Body of pancreas (tissue), 4 donors: ENCODE measurements around the gene FAM13B. TPM values are rescaled to one million over a fixed set of nuclear protein-coding genes. Genes with fewer than 3 reads are reported as not detected.
"Not testable (repeated sequence)": the region's sequence is repeated elsewhere in the genome, so short reads cannot be mapped to it uniquely, and the experiment has no call there.

ENCODE experiments used
- ATAC-seq: fragments of 150-250 bp; one replicate; pipeline ENCODE4 v1.9.1; 2016
- DNase-seq, 4 donors: peaks; one replicate each; pipeline ENCODE4 v3.0.0-alpha.2; 2019
- H3K27ac ChIP-seq, 4 donors: fragments of 200-600 bp; sonication (generic); 1 replicate in 3 of 4; 2 replicates in 1 of 4; pipeline versions ENCODE4 v1.5.1 to v1.6.1; 2016 to 2019; ENCODE audit warnings: mild to moderate bottlenecking in 1 of 4, mixed read lengths in 1 of 4, moderate library complexity in 1 of 4
- H3K27me3 ChIP-seq, 2 donors: fragments of 200-600 bp; sonication (generic); one replicate each; pipeline ENCODE4 v1.6.0; 2016; ENCODE audit warnings: mild to moderate bottlenecking in 1 of 2
- H3K36me3 ChIP-seq, 2 donors: fragments of 200-600 bp; sonication (generic); replicated peaks in 1 of 2; 2 replicates each; pipeline ENCODE4 v1.5.1; 2016; ENCODE audit warnings: low read depth in 2 of 2; ENCODE audit not compliant: insufficient read depth in 1 of 2
- H3K4me1 ChIP-seq: fragments of 200-600 bp; sonication (generic); one replicate; pipeline ENCODE4 v1.6.0; 2016
- H3K4me3 ChIP-seq, 2 donors: fragments of 200-600 bp; sonication (generic); 1 replicate in 1 of 2; 2 replicates in 1 of 2; pipeline ENCODE4 v1.5.1; 2016 to 2019
- H3K9me3 ChIP-seq, 3 donors: fragments of 200-600 bp; sonication (generic); 1 replicate in 2 of 3; 2 replicates in 1 of 3; pipeline ENCODE4 v1.5.1; 2016
- CTCF ChIP-seq, 7 experiments: fragments of 450-650 bp in 4 of 7; fragments of 200-600 bp in 3 of 7; sonication (generic) in 3 of 7; IDR thresholded peaks; one replicate each; pipeline ENCODE4 v1.5.1; 2016 to 2019; ENCODE audit warnings: antibody characterized with exemption in 7 of 7
- POLR2A ChIP-seq, 3 donors: fragments of 450-650 bp; IDR thresholded peaks; one replicate each; pipeline ENCODE4 v1.6.1; 2016; ENCODE audit warnings: antibody characterized with exemption in 3 of 3, mild to moderate bottlenecking in 2 of 3
- WGBS, 2 donors: methylation state at CpG; one replicate each; pipeline ENCODE4 v1.1.5; 2017; 5-methylcytosine and 5-hydroxymethylcytosine counted together
- intact Hi-C: fragments of 100-400 bp; cut with DNase I; formaldehyde crosslinking; loops from one replicate; pipeline ENCODE4 v1.15.1; 2023
- total RNA-seq, 2 donors: library from RNA; depleted of rRNA; stranded (reverse); fragments of >200 nt; gene quantifications; one replicate each; pipeline ENCODE4 v1.1.0, GENCODE V29; 2016

FAM13B gene
- 10 to 100 TPM; 25.9 to 53.7 TPM for total RNA-seq

- H3K4me1 ChIP-seq = peaks cover 41% of the 10 kb centered on the region
- H3K27ac ChIP-seq = peak within 1 kb of the TSS; percentile 94 to 100 (median 98)
- intact Hi-C loops = loop anchor here (10.0 kb wide), 1 partner anchor 268 kb away; no protein-coding TSS in a partner anchor
These were observed at the start of gene FAM13B for GRCh38 chr5:138032572-138033385. TSS of gene FAM13B (minus strand) at chr5:138033079. CDS start at chr5:138019111, 13,968 bp downstream.

GRCh38 chr5:138082033-138082432 is 49.2 kb upstream of the FAM13B start:
- 80 to 82% methylated on average over 4 of the region's 4 CpGs for WGBS, 2 donors
- no peaks in the 10 kb centered on the region for H3K4me1 ChIP-seq
- DNase-seq (no peak), ATAC-seq (no peak)
- no peak for TF ChIP-seq CTCF (IDR thresholded peaks at IDR 0.05)
- no peak for TF ChIP-seq POLR2A (IDR thresholded peaks at IDR 0.05)
- H3K9me3 ChIP-seq = no peaks in the 10 kb centered on the region
- H3K4me3 ChIP-seq = no peak overlapping the region
- no peaks in the 10 kb centered on the region for H3K27me3 ChIP-seq
- H3K36me3 ChIP-seq = no peaks in the 10 kb centered on the region
- intact Hi-C loops = no loop called here
- no peak overlapping the region for H3K27ac ChIP-seq

More at GRCh38 chr5:138032572-138033385, at the start of gene FAM13B:
- H3K36me3 ChIP-seq = no peaks in the 10 kb centered on the region
- WGBS, 2 donors = 0 to 2% methylated on average over 10 to 53 of the region's 81 CpGs
- H3K27me3 ChIP-seq = no peaks in the 10 kb centered on the region
- H3K9me3 ChIP-seq = no peaks in the 10 kb centered on the region
- peak; percentile 89 for ATAC-seq
- peak within 1 kb of the TSS; percentile 88 to 97 for H3K4me3 ChIP-seq
- TF ChIP-seq CTCF (IDR thresholded peaks at IDR 0.05) (peak in 2 of 7 experiments; percentile 12 to 30), POLR2A (IDR thresholded peaks at IDR 0.05) (peak; percentile 61 to 94 (median 88))
- peak; percentile 76 to 81 (median 80) for DNase-seq

GRCh38 chr5:138078006-138078643 is 45.2 kb upstream of the FAM13B start:
- no peak overlapping the region for H3K4me3 ChIP-seq
- no peaks in the 10 kb centered on the region for H3K4me1 ChIP-seq
- H3K27ac ChIP-seq = no peak overlapping the region
- no peak for DNase-seq
- H3K36me3 ChIP-seq = no peaks in the 10 kb centered on the region
- 22 to 44% methylated on average over 1 of the region's 1 CpG for WGBS, 2 donors
- H3K9me3 ChIP-seq = no peaks in the 10 kb centered on the region
- intact Hi-C loops = no loop called here
- TF ChIP-seq POLR2A (IDR thresholded peaks at IDR 0.05) (no peak), CTCF (IDR thresholded peaks at IDR 0.05) (no peak)
- no peak for ATAC-seq
- H3K27me3 ChIP-seq = no peaks in the 10 kb centered on the region

- WGBS, 2 donors = 26 to 32% methylated on average over 5 of the region's 5 CpGs
- H3K4me1 ChIP-seq = no peaks in the 10 kb centered on the region
- ATAC-seq = peak; percentile 81
- H3K36me3 ChIP-seq = no peaks in the 10 kb centered on the region
- TF ChIP-seq CTCF (IDR thresholded peaks at IDR 0.05) (peak; percentile 58 to 76 (median 70)), POLR2A (IDR thresholded peaks at IDR 0.05) (no peak)
- no peak overlapping the region for H3K4me3 ChIP-seq
- intact Hi-C loops = no loop called here
- no peaks in the 10 kb centered on the region for H3K27me3 ChIP-seq
- H3K9me3 ChIP-seq = no peaks in the 10 kb centered on the region
- DNase-seq = peak; percentile 63 to 80 (median 70)
- H3K27ac ChIP-seq = no peak overlapping the region
These were observed 44.3 kb upstream of the FAM13B start for GRCh38 chr5:138077064-138077696.

GRCh38 chr5:138070026-138070425 is 37.1 kb upstream of the FAM13B start:
- 86 to 93% methylated on average over 3 to 4 of the region's 32 CpGs for WGBS, 2 donors
- H3K36me3 ChIP-seq, ATAC-seq, H3K27ac ChIP-seq, H3K27me3 ChIP-seq, DNase-seq, H3K4me3 ChIP-seq, intact Hi-C loops, H3K4me1 ChIP-seq, H3K9me3 ChIP-seq: not testable (repeated sequence)
